H4 (cell line): ENCODE results near the gene SPATA2L. TPM values are rescaled to one million over a fixed set of nuclear protein-coding genes. Genes with fewer than 3 reads are reported as not detected.

ENCODE experiments used
- DNase-seq: peaks from one replicate; pipeline ENCODE4 v3.0.0-alpha.2; 2015; ENCODE audit warnings: low spot score
- total RNA-seq: library from RNA; depleted of rRNA; stranded (reverse); fragments of >200 nt; shearing (Covaris generic); gene quantifications from 2 replicates; pipeline ENCODE4 v1.2.3, GENCODE V29; 2014; rRNA removed

SPATA2L gene
- 8.1 and 9.2 TPM in 2 replicates for total RNA-seq

- peak; percentile 84 for DNase-seq
Measured at GRCh38 chr16:89701425-89702406, at the start of gene SPATA2L. Gene SPATA2L (minus strand): TSS chr16:89701705. CDS start chr16:89701232, 473 bp downstream.

GRCh38 chr16:89749637-89750036 is 48.1 kb upstream of the SPATA2L start:
- DNase-seq = no peak

- DNase-seq = no peak
Measured at GRCh38 chr16:89748921-89749320, 47.4 kb upstream of the SPATA2L start.

- DNase-seq = no peak
Measured at GRCh38 chr16:89748076-89748475, 46.6 kb upstream of the SPATA2L start.

GRCh38 chr16:89746043-89746442 is 44.5 kb upstream of the SPATA2L start:
- no peak for DNase-seq

- no peak for DNase-seq
Measured at GRCh38 chr16:89744813-89745212, 43.3 kb upstream of the SPATA2L start.

- DNase-seq = no peak
Measured at GRCh38 chr16:89742948-89743347, 41.4 kb upstream of the SPATA2L start.

- no peak for DNase-seq
Measured at GRCh38 chr16:89741342-89742014, 40.0 kb upstream of the SPATA2L start.

- no peak for DNase-seq
Measured at GRCh38 chr16:89739383-89739782, 37.9 kb upstream of the SPATA2L start.

- DNase-seq = no peak
Measured at GRCh38 chr16:89738538-89739317, 37.2 kb upstream of the SPATA2L start.

- no peak for DNase-seq
Measured at GRCh38 chr16:89738072-89738377, 36.5 kb upstream of the SPATA2L start.

- no peak for DNase-seq
Measured at GRCh38 chr16:89737341-89738071, 36.0 kb upstream of the SPATA2L start.

- DNase-seq = no peak
Measured at GRCh38 chr16:89736554-89736953, 35.0 kb upstream of the SPATA2L start.

- DNase-seq = no peak
Measured at GRCh38 chr16:89733792-89734191, 32.3 kb upstream of the SPATA2L start.

- DNase-seq = no peak
Measured at GRCh38 chr16:89733322-89733721, 31.8 kb upstream of the SPATA2L start.

- no peak for DNase-seq
Measured at GRCh38 chr16:89732918-89733242, 31.4 kb upstream of the SPATA2L start.

- no peak for DNase-seq
Measured at GRCh38 chr16:89732142-89732917, 30.8 kb upstream of the SPATA2L start.

- no peak for DNase-seq
Measured at GRCh38 chr16:89730610-89731234, 29.2 kb upstream of the SPATA2L start.

- no peak for DNase-seq
Measured at GRCh38 chr16:89729863-89730593, 28.5 kb upstream of the SPATA2L start.

- DNase-seq = no peak
Measured at GRCh38 chr16:89729293-89729692, 27.8 kb upstream of the SPATA2L start.
